Measurements from ENCODE around the gene CIRBP. TPM values are rescaled to one million over a fixed set of nuclear protein-coding genes. Genes with fewer than 3 reads are reported as not detected.

CIRBP gene
- total RNA-seq, result 100 to 1,000 TPM; 274 to 578 (median 418) TPM

DNA sequence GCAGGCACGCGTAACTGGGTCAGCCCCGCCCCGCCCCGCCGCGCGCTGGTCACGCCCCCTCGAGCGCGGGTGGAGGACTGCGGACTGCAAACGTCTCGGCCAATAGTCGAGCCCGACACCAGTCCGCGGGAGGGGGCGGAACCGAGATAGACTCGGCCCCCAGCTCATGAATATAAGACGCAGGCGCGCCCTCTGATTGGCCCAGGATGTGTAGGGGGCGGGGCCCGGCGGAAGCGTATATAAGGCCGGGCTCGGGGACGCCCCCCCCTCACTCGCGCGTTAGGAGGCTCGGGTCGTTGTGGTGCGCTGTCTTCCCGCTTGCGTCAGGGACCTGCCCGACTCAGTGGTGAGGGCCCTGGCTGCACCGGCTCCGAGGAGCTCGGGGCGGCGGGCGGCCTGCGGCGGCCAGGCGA, at the start of gene CIRBP:
Gene CIRBP (plus strand): TSS at position 268 of the 413 bp plus-strand sequence. CDS start 1,602 bp downstream, outside the sequence.
- Histone ChIP-seq H3K27me3 (no peaks in the 10 kb centered on the region), H3K9me3 (no peaks in the 10 kb centered on the region), H3K4me1 (peaks cover 66 to 72% of the 10 kb centered on the region in 2 donors), H3K4me3 (peak within 1 kb of the TSS; percentile 51 to 81 (median 72)), H3K27ac (peak within 1 kb of the TSS; percentile 92 to 99 (median 98)), H3K36me3 (peaks cover 0 to 33% of the 10 kb centered on the region in 2 donors)
- DNase-seq (peak; percentile 100), ATAC-seq (peak; percentile 66 to 76)
- intact Hi-C loops (cut with DNase I; ENCODE audit: low total_unique reads), result loop anchor here (1.0 kb wide), 1 partner anchor 167 kb away; no protein-coding TSS in a partner anchor
- in situ Hi-C loops (cut with MboI; ENCODE audit: low sequenced_read_pairs in 4 of 4), result no loop called here
- TF ChIP-seq, protein P1, sequence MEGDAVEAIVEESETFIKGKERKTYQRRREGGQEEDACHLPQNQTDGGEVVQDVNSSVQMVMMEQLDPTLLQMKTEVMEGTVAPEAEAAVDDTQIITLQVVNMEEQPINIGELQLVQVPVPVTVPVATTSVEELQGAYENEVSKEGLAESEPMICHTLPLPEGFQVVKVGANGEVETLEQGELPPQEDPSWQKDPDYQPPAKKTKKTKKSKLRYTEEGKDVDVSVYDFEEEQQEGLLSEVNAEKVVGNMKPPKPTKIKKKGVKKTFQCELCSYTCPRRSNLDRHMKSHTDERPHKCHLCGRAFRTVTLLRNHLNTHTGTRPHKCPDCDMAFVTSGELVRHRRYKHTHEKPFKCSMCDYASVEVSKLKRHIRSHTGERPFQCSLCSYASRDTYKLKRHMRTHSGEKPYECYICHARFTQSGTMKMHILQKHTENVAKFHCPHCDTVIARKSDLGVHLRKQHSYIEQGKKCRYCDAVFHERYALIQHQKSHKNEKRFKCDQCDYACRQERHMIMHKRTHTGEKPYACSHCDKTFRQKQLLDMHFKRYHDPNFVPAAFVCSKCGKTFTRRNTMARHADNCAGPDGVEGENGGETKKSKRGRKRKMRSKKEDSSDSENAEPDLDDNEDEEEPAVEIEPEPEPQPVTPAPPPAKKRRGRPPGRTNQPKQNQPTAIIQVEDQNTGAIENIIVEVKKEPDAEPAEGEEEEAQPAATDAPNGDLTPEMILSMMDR (IDR thresholded peaks at IDR 0.05 in 4 of 5, conservative IDR thresholded peaks at IDR 0.05 in 1 of 5), result peak in 1 of 5 experiments; percentile 40
- TF ChIP-seq POLR2A (IDR thresholded peaks at IDR 0.05), result peak; percentile 99 to 100

DNA sequence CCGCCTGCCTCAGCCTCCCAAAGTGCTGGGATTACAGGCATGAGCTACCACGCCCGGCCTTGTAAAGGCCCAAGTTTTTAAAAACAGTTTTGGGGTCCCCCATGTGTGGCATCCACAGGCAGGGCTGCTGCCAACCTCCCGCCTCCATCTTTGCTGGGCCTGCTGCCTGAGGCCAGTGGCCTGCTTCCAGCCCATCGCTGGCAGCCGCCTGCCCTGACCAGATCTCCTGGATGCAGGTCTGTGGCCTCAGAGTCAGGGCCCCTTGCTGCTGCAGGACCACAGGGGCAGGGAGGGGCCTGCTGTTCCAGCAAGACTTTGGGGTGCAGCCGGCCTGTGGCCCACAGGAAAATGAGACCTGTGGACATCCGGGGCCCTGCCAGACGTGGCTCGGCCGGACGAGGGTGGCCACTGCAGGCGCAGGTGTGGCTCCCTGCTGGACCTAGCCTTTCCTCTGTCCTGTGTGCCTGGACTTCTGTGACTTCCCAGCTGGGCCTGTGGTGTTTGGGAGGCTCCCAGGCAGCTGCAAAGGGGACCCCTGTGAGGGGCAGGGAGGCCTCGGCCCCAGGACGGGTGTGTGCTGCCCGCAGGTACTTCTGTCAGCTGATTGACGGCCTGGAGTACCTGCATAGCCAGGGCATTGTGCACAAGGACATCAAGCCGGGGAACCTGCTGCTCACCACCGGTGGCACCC, 49.2 kb upstream of the CIRBP start:
- TF ChIP-seq, protein P1 (IDR thresholded peaks at IDR 0.05 in 4 of 5, conservative IDR thresholded peaks at IDR 0.05 in 1 of 5), result no peak
- TF ChIP-seq POLR2A (IDR thresholded peaks at IDR 0.05), result no peak
- Histone ChIP-seq H3K4me3 (no peak overlapping the region), H3K4me1 (peaks cover 49 to 71% of the 10 kb centered on the region in 2 donors), H3K27ac (peak overlapping the region; percentile 68 to 97 (median 95)), H3K36me3 (peaks cover 0 to 32% of the 10 kb centered on the region in 2 donors), H3K9me3 (no peaks in the 10 kb centered on the region), H3K27me3 (no peaks in the 10 kb centered on the region)
- intact Hi-C loops (cut with DNase I; ENCODE audit: low total_unique reads) (loop anchor here (10.0 kb wide), 1 partner anchor 645 kb away; the partner anchor contains the start of gene BSG), in situ Hi-C loops (cut with MboI; ENCODE audit: low sequenced_read_pairs in 4 of 4) (no loop called here)
- ATAC-seq (no peak), DNase-seq (no peak)

DNA sequence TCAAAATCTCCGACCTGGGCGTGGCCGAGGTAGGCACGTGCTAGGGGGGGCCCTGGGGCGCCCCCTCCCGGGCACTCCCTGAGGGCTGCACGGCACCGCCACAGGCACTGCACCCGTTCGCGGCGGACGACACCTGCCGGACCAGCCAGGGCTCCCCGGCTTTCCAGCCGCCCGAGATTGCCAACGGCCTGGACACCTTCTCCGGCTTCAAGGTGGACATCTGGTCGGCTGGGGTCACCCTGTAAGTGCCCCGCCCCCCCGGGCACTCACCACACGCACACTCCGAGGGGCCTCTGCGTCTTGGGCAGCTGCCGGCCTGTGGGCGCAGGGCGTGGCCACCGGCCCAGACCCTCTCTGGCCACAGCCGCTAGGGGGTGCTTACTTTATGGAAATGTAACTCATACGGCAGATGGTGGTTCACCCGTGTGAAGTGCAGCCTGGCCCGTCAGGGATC, 48.6 kb upstream of the CIRBP start:
- Histone ChIP-seq H3K4me1 (peaks cover 43 to 66% of the 10 kb centered on the region in 2 donors), H3K36me3 (peaks cover 0 to 32% of the 10 kb centered on the region in 2 donors), H3K9me3 (no peaks in the 10 kb centered on the region), H3K4me3 (no peak overlapping the region), H3K27me3 (no peaks in the 10 kb centered on the region), H3K27ac (peak overlapping the region; percentile 68 to 97 (median 95))
- DNase-seq, result no peak
- in situ Hi-C loops (cut with MboI; ENCODE audit: low sequenced_read_pairs in 4 of 4) (no loop called here), intact Hi-C loops (cut with DNase I; ENCODE audit: low total_unique reads) (no loop called here)
- TF ChIP-seq, protein P1 (IDR thresholded peaks at IDR 0.05 in 4 of 5, conservative IDR thresholded peaks at IDR 0.05 in 1 of 5), result no peak
- no peak for TF ChIP-seq POLR2A (IDR thresholded peaks at IDR 0.05)
- ATAC-seq, result no peak

DNA sequence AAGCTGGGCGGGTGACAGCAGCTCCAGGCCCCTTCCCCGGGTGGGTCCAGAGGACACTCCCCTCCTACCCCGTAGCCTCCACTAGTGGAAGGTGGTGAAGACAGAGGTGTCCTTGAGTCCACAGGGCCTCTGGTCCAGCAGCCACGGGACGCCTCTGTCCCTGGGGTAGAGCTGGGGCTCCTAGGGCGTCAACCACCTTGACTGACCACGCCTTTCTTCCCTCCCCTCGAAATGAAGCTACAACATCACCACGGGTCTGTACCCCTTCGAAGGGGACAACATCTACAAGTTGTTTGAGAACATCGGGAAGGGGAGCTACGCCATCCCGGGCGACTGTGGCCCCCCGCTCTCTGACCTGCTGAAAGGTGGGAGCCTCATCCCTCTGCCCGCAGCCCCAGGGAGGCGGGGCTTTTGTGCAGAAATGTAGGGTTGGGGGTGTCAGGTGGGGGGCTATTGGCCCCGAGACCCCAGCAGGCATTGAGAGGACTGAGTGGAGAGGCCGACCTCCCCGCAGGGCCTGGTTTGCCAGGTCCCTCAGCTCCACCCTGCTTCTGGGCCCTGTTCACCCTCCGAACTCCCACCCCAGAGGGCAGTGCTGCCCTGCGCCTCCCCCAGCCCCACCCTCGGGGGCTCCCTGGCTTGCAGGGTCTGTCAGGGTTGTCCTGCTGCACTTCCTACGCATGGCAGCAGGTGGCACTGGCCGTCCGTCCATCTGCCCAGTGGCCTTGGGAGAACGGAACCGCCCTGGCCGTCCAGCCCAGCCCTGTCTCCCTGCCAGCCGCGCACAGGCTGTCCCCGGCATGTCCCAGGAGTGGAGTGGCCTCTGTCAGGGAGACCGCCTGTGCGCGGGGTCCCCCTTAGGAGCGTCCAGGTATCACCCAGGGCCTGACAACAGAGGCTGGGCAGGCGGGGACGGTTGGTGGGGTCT, 47.9 kb upstream of the CIRBP start:
- intact Hi-C loops (cut with DNase I; ENCODE audit: low total_unique reads), result loop anchor here (1.0 kb wide), 1 partner anchor 20 kb away; the partner anchor contains the start of gene ATP5F1D
- Histone ChIP-seq H3K4me3 (no peak overlapping the region), H3K4me1 (peaks cover 37 to 59% of the 10 kb centered on the region in 2 donors), H3K9me3 (no peaks in the 10 kb centered on the region), H3K27ac (peak overlapping the region; percentile 68 to 97 (median 95)), H3K36me3 (peaks cover 0 to 38% of the 10 kb centered on the region in 2 donors), H3K27me3 (no peaks in the 10 kb centered on the region)
- ATAC-seq (peak; percentile 29 to 42), DNase-seq (peak; percentile 52 to 87)
- no peak for TF ChIP-seq POLR2A (IDR thresholded peaks at IDR 0.05)
- TF ChIP-seq, protein P1 (IDR thresholded peaks at IDR 0.05 in 4 of 5, conservative IDR thresholded peaks at IDR 0.05 in 1 of 5), result peak; percentile 67 to 93 (median 83)
- in situ Hi-C loops (cut with MboI; ENCODE audit: low sequenced_read_pairs in 4 of 4), result no loop called here
